IMR-90 (cell line): ENCODE results near the gene ADPRM.

Experiments used
- BHLHE40 ChIP-seq: fragments of 150-350 bp; IDR thresholded peaks from 2 replicates; pipeline ENCODE4 v1.6.1; 2016; ENCODE audit warnings: mild to moderate bottlenecking, low read depth, low read length
- MAFK ChIP-seq: IDR thresholded peaks from 2 replicates; pipeline ENCODE4 v1.6.1; 2012; ENCODE audit warnings: low read depth, low read length, improper control_type of control experiment
- MAZ ChIP-seq: IDR thresholded peaks from 2 replicates; pipeline ENCODE4 v1.6.1; 2012; ENCODE audit warnings: low read depth, mild to moderate bottlenecking, low read length, improper control_type of control experiment, moderate library complexity, borderline replicate concordance
- MXI1 ChIP-seq: IDR thresholded peaks from 2 replicates; pipeline ENCODE4 v1.6.1; 2012; ENCODE audit warnings: low read depth, mild to moderate bottlenecking, low read length, moderate library complexity, borderline replicate concordance
- NFE2L2 ChIP-seq: fragments of 150-350 bp; IDR thresholded peaks from 2 replicates; pipeline ENCODE4 v1.6.1; 2016; ENCODE audit warnings: low read depth, mild to moderate bottlenecking, low read length
- POLR2A ChIP-seq: IDR thresholded peaks from 2 replicates; pipeline ENCODE4 v1.6.1; 2012; ENCODE audit warnings: mild to moderate bottlenecking, low read depth, low read length
- RAD21 ChIP-seq: IDR thresholded peaks from 2 replicates; pipeline ENCODE4 v1.6.1; 2012; ENCODE audit warnings: low read length, improper control_type of control experiment
- RCOR1 ChIP-seq: IDR thresholded peaks from 2 replicates; pipeline ENCODE4 v1.6.1; 2012; ENCODE audit warnings: mild to moderate bottlenecking, low read length, improper control_type of control experiment; ENCODE audit not compliant: insufficient replicate concordance
- RFX5 ChIP-seq: IDR thresholded peaks from 2 replicates; pipeline ENCODE4 v1.8.0; 2012; ENCODE audit warnings: low read depth, mild to moderate bottlenecking, low read length, moderate library complexity
- TF ChIP-seq, protein P1 (sequence below): conservative IDR thresholded peaks from 2 replicates; pipeline ENCODE4 v1.5.1; 2012; ENCODE audit warnings: mild to moderate bottlenecking, low read depth, low read length, improper control_type of control experiment
- TF ChIP-seq, protein P2 (sequence below): fragments of 150-350 bp; IDR thresholded peaks from 2 replicates; pipeline ENCODE4 v1.6.1; 2017; ENCODE audit warnings: mild to moderate bottlenecking, antibody characterized with exemption, low read length, low read depth

DNA sequence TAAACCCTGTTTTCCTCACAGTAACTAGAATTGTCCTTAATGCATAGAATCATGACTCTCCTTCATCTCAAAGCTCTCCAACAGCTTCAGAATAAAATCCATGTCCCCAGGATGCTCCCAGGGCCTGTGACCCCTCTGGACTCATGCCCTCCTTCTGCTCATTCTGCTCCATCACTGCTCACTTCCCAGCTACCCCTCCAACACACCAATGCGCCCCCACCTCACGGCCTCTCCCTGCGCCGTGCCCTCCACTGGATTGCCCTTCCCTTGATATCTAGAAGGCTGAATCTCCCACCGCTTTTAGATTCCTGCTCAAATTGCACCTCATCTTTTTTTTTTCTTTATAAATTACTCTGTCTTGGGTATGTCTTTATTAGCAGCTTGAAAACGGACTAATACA lies 45.0 kb downstream of the ADPRM start:
- no peak for TF ChIP-seq MAZ
- TF ChIP-seq, protein P1, sequence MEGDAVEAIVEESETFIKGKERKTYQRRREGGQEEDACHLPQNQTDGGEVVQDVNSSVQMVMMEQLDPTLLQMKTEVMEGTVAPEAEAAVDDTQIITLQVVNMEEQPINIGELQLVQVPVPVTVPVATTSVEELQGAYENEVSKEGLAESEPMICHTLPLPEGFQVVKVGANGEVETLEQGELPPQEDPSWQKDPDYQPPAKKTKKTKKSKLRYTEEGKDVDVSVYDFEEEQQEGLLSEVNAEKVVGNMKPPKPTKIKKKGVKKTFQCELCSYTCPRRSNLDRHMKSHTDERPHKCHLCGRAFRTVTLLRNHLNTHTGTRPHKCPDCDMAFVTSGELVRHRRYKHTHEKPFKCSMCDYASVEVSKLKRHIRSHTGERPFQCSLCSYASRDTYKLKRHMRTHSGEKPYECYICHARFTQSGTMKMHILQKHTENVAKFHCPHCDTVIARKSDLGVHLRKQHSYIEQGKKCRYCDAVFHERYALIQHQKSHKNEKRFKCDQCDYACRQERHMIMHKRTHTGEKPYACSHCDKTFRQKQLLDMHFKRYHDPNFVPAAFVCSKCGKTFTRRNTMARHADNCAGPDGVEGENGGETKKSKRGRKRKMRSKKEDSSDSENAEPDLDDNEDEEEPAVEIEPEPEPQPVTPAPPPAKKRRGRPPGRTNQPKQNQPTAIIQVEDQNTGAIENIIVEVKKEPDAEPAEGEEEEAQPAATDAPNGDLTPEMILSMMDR, result no peak
- no peak for TF ChIP-seq BHLHE40
- no peak for TF ChIP-seq NFE2L2
- no peak for TF ChIP-seq MAFK
- TF ChIP-seq POLR2A, result no peak
- TF ChIP-seq, protein P2, sequence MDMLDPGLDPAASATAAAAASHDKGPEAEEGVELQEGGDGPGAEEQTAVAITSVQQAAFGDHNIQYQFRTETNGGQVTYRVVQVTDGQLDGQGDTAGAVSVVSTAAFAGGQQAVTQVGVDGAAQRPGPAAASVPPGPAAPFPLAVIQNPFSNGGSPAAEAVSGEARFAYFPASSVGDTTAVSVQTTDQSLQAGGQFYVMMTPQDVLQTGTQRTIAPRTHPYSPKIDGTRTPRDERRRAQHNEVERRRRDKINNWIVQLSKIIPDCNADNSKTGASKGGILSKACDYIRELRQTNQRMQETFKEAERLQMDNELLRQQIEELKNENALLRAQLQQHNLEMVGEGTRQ, result no peak
- no peak for TF ChIP-seq RAD21
- no peak for TF ChIP-seq RFX5
- TF ChIP-seq RCOR1, result no peak
- no peak for TF ChIP-seq MXI1
